GM21367 (cell line): Measurements from ENCODE around the gene PPFIBP1.
"Not testable (repeated sequence)": the region's sequence is repeated elsewhere in the genome, so short reads cannot be mapped to it uniquely, and the experiment has no call there.

ENCODE experiments used
- ATAC-seq: cut with Tn5 transposase; IDR thresholded peaks from one replicate; pipeline ENCODE4 v1.9.1; 2021; ENCODE audit not compliant: unreplicated experiment

The PPFIBP1 gene

GRCh38 chr12:27651201-27651600, 127.2 kb downstream of the PPFIBP1 start:
- no peak for ATAC-seq

DNA sequence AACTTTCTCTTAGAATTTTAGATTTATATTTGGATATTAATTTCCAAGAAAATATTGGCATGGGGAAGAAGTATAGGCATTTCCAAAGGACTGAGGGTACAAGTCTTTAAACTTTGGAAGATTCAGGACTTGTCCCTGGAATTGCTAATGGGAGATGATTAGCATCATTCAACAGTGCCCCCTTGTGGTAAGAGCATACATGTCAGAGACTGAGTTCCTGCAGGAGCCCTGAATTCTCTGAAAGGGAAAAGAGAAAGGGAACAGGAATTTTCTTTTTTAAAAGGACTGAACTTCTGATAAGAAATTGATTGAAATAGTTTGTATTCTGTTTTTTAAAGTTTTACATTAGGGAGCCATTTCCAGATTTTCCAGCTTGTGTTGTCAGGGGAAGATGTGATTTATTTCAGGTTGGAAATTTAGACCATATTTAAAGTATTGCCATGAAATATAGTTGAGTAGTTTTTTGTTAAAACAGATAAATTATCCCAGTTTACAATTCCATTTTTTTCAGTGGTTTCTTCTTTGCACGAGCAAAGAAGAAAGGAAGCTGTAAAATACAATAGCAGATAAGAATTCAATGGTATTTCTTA, 128.3 kb downstream of the PPFIBP1 start:
- no peak for ATAC-seq

- ATAC-seq = no peak
These were observed 129.7 kb downstream of the PPFIBP1 start for GRCh38 chr12:27653661-27654060.

DNA sequence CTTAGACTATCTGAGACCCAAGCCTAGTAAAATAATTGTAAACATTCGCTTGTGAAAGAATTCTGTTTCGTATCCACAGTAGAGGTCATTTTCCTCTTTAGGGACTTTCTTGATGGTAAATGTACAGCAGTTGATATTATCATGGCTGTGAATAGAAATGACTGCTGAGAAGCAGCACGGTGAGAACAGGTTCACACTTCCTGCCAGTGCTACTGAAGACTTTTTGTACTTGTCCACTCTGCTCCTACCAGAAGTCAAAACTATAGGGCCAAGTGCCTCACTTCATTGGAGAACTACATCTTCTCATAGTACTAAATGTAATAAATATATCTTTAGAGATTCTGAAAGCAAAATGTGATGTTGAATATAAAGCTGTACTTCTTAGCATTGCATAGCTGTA, 131.5 kb downstream of the PPFIBP1 start:
- not testable (repeated sequence) for ATAC-seq

DNA sequence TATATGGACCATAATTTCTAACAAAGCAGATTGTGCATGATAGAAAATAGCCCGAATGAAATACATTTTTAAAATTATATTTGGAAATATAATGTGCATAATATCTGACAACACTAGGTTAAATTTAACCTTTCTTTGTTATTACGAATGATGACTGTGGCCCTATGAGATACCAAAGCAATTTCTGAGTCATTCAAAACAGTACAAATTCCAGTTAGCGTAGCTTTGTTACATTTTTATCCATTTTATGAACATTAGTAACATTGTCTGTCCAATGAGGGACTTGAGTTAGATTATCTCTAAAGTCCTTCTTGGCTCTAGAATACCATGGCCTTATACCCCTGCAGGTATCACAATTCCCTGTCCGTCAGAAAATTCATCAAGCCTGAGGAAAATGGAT, 133.3 kb downstream of the PPFIBP1 start:
- ATAC-seq = no peak

GRCh38 chr12:27665704-27666103, 141.7 kb downstream of the PPFIBP1 start:
- ATAC-seq = no peak

GRCh38 chr12:27666510-27666909, 142.5 kb downstream of the PPFIBP1 start:
- no peak for ATAC-seq

GRCh38 chr12:27667540-27667939, 143.5 kb downstream of the PPFIBP1 start:
- ATAC-seq = no peak

DNA sequence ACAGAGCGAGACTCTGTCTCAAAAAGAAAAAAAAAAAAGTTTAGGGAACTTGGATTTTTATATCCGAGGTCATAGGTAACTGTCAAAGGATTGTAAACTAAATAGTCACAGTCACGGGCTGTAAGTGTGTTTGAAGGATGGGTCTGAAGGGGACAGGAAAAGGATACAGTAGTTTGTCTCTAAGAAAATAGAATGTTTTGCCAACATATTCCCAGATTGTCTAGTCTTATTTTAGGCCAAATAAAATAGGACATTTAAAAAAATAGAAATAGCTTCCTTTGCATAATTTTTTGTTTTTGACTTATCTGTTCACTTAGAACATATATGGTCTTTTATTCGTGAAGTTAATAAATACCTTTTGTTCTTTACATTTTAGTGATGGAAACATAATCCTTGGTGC, 148.0 kb downstream of the PPFIBP1 start:
- no peak for ATAC-seq

GRCh38 chr12:27672643-27673042, 148.6 kb downstream of the PPFIBP1 start:
- ATAC-seq = no peak

DNA sequence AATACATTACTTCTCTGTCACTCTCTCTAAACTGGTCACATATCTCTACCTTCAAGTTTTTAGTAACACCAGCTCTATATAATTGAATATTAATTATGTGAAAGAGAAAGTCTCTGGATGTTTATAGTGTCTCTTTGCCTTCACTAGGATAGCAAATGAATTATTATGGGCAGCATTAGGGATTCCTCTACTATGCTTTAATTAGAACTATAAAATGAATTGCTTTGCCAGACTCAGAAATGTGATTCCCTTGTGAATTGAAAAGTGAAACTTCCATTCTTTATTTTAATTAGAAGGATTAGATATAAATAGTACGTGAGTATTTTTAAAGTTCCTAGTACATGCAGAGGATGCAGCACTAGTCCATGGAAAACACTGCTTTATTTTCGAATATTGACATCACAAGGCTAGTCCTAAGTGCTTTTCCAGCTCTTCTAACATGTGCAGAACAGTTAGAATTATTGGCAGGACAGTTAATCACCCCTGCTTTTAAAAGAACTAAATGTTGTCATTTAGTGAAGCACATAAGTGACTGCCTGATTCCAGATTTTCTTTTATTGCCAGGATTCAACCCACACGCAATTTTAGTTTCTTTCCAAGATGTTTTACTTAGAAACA, 149.2 kb downstream of the PPFIBP1 start:
- no peak for ATAC-seq

DNA sequence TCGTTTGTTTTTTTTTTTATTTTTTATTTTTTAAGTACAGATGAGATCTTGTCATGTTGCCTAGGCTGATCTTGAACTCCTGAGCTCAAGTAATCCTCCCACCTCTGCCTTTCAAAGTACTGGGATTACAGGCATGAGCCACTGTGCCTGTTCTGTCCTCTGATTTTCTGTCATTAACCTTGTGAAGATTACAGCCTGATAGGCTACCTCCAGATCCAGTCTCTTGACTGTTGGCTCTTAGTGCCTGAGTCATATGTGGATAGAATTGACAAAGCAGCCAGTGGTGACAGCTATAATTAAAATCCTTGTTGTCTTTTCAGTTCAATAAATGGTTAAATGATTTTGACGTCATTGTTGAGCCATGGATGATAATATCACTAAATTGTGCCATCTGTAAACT, 151.0 kb downstream of the PPFIBP1 start:
- ATAC-seq = no peak

GRCh38 chr12:27680619-27681018, 156.6 kb downstream of the PPFIBP1 start:
- no peak for ATAC-seq

DNA sequence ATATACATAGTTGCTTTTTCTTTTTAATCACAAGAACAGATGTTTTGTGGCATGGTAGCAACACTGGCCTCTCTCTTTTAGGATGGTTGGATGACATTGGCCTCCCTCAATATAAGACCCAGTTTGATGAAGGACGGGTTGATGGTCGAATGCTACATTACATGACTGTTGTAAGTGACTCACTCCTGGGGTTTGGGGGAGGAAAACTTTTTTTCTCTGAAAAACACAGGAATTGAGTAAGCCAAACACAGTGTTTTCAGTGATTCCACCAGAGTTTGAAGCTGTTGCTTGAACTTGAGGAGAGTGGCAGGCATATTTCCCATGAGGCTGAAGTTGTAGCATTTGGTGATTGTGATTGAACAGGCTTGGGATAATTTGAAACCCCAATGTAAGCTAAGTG, 158.5 kb downstream of the PPFIBP1 start:
- ATAC-seq = no peak

DNA sequence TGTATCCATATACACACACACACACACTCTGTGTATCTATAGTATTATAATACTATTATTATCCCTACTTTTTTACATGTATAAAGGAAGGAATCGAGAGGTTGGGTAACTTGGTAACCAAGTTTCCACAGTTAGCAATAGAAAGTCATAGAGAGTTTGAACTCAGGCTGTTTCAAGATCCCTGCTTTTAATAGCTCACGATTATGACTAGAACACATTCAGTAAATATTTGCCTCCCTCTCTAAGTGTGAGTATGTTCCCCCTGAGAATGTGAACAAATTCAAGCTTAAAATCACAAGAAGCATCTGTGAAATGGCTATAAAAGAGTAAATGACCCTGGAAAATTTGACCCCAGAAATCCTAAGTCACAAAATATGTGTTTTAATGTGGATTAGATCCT, 161.3 kb downstream of the PPFIBP1 start:
- no peak for ATAC-seq

DNA sequence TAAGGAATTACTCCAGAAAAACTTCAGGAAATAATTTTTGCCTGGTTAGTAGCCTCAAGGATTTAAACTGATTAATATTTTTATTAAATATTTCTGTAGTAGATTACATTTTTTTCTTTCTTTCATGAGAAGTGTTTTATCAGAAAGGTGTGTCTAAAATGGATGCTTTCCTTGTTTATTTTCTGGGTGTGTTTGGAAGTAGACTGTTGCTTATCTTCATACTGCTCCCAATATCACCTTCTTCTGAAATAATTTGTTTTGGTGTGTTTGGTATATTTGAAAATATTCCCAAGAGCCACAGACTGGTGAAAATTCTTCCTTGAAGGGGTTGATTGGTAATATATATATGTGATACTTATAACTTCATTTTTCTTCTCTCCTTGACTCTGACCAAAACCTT, 162.1 kb downstream of the PPFIBP1 start:
- no peak for ATAC-seq

DNA sequence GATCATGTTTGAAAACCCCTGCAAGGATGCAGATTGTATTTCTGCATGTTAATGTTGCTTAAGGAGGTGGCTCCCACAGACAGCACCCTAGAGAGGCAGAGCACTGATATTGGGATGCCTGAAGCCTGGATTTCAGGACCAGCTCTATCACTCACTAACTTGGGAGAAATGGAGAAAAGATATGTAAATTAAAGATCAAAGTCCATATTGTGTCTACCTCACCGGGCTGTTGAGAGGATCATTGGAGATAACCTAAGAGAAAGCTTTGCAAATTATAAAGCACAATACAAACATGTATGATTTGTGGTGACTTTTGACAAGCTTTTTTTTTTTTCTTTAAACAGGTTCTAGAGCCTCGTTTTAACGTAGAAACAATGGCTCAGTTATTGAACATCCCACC, 164.7 kb downstream of the PPFIBP1 start:
- ATAC-seq = no peak

GRCh38 chr12:27689558-27690180, 165.7 kb downstream of the PPFIBP1 start:
- no peak for ATAC-seq

GRCh38 chr12:27693403-27693802, 169.4 kb downstream of the PPFIBP1 start:
- no peak for ATAC-seq

DNA sequence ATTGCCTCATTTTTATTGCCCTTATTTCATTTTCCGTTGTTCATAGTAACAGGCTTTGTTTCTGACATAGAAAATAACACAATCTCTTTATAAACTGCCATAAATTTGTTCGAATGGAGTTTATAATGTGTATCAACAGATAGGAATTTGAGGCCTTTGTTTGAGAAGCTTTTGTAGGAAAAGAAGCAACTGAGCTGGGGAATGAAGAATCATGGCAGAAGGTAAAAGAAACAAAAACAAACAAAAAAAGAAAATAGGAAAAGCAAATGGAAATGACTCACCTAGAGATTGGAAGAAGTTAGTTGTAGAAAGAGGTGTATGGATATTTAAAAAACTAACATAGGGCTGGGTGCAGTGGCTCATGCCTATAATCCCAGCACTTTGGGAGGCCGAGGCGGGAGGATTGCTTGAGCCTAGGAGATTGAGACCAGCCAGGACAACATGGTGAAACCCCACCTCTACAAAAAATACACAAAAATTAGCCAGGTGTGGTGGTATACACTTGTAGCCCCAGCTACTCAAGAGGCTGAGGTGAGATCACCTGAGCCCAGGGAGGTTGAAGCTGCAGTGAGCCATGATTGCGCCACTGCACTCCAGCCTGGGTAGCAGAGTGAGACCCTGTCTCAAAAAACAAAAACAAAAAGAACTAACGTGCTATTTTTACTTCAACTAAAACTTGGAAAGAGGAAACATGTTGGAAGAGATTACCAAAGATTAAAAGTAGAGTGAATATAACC, 171.7 kb downstream of the PPFIBP1 start:
- no peak for ATAC-seq

GRCh38 chr12:27696293-27696652, 172.3 kb downstream of the PPFIBP1 start, which contains the start of gene REP15:
Gene REP15 (plus strand): TSS chr12:27696447. CDS start chr12:27696563, 116 bp downstream.
- ATAC-seq = no peak
